ENCODE results near the gene KLHL2. TPM values are rescaled to one million over a fixed set of nuclear protein-coding genes. Genes with fewer than 3 reads are reported as not detected.
"Not testable (repeated sequence)": the region's sequence is repeated elsewhere in the genome, so short reads cannot be mapped to it uniquely, and the experiment has no call there.

KLHL2 gene
- total RNA-seq, 1 donor from 2014 or later = 8.4 TPM

DNA sequence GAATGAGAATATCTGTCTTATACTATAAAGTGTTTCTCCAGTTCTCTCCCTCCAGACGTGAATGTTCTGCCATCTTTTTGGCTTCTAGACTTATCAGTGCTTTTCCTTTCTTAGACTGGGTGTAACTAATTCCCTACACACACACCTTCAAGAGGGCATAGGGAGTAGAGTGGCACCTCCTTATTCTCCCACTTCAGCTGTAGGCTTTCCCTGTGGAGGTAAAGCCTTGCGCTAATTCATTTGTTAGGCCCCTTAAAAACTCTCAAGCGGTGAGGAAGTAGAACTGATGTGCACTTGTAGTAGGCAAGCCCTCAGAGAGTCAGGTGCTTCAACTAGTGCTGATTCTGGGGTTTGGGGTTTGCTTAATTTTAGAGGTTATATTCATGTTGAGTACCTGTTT, 10.0 kb downstream of the KLHL2 start:
- Histone ChIP-seq H3K36me3 (no peaks in the 10 kb centered on the region), H3K27ac (replicated peaks) (no peak overlapping the region), H3K9me3 (replicated peaks) (no peaks in the 10 kb centered on the region), H3K4me1 (peaks cover 32% of the 10 kb centered on the region), H3K27me3 (ENCODE audit: low read depth) (no peaks in the 10 kb centered on the region), H3K4me3 (no peak overlapping the region)
- intact Hi-C loops (cut with micrococcal nuclease) = no loop called here
- TF ChIP-seq, protein P1, sequence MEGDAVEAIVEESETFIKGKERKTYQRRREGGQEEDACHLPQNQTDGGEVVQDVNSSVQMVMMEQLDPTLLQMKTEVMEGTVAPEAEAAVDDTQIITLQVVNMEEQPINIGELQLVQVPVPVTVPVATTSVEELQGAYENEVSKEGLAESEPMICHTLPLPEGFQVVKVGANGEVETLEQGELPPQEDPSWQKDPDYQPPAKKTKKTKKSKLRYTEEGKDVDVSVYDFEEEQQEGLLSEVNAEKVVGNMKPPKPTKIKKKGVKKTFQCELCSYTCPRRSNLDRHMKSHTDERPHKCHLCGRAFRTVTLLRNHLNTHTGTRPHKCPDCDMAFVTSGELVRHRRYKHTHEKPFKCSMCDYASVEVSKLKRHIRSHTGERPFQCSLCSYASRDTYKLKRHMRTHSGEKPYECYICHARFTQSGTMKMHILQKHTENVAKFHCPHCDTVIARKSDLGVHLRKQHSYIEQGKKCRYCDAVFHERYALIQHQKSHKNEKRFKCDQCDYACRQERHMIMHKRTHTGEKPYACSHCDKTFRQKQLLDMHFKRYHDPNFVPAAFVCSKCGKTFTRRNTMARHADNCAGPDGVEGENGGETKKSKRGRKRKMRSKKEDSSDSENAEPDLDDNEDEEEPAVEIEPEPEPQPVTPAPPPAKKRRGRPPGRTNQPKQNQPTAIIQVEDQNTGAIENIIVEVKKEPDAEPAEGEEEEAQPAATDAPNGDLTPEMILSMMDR (IDR thresholded peaks at IDR 0.05; ENCODE audit: borderline replicate concordance) = no peak
- DNase-seq = no peak

DNA sequence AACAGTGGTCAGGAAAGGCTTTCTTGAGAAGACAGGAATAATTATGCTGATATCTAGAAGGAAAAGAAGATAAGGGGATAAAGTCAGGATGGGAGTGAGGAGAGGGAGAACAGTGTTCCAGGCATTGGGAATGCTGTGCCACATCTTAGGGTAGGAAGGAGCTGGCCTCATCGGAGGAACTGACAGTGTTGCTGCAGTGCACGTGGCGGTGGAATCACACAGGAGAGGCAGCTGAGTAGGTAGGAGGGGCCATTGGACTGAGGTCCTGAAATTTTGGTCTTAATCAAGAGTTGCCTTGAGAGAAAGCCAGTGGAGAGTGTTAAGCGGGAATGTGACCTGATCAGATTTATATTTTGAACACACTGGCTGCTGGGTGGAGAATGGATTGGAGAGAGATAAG, 13.9 kb downstream of the KLHL2 start:
- peaks cover 34% of the 10 kb centered on the region for H3K4me1 ChIP-seq
- H3K9me3 ChIP-seq (replicated peaks); DNase-seq; intact Hi-C loops (cut with micrococcal nuclease); H3K27me3 ChIP-seq (ENCODE audit: low read depth); H3K4me3 ChIP-seq; H3K36me3 ChIP-seq: not testable (repeated sequence)
- H3K27ac ChIP-seq (replicated peaks) = peak overlapping the region; percentile 75

DNA sequence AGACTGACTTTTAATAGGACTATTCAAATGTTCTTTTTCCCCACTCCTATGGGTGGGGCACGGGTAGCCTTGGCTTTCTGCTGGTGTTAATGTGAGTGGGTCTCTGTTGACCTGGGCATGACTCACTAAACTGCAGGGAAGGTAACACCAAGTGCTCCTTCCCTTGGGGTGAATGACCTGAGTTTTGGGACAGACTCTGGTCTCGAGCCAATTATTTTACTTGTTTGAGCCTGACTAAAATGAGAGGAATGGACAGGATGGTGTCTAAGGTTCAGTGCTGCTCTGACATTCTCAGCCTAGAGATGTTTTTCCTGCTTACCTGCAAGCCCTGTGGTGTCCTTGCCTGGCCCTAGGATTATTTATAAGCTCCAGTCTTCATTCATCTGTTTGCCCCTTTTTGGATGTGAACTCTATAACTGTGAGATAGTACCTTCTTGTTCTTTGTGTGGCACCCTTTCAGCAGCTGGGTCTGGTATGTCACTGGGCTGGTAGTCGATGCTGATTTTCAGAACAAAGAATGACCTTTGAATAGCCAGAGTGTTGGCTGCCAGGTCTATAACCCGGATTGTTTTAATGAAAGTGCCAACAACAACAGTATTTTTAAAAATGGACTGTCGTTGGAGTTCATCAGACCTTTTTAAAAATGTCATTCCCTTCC, 14.8 kb downstream of the KLHL2 start:
- not testable (repeated sequence) for H3K4me3 ChIP-seq

DNA sequence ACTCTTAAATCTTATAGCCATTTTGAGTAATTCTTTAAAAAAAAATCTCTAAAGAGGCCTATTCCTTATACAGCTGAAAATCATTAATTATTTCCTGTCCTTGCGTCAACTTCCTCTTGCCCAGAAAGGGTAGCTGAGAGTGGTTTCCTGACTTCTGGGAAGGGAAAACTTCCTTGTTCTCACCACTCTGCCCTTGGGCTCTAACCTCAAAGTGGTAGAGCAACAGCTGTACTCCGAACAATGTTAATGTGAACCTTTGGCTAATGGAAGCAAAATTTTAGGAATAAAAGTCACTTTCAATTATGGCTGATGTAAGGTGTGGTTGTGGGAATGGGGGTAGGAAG, 15.3 kb downstream of the KLHL2 start:
- H3K9me3 ChIP-seq (replicated peaks) = no peaks in the 10 kb centered on the region
- no peak overlapping the region for H3K4me3 ChIP-seq
- no peaks in the 10 kb centered on the region for H3K36me3 ChIP-seq
- DNase-seq = no peak
- TF ChIP-seq, protein P1 (IDR thresholded peaks at IDR 0.05; ENCODE audit: borderline replicate concordance) = no peak
- H3K27me3 ChIP-seq (ENCODE audit: low read depth) = no peaks in the 10 kb centered on the region
- intact Hi-C loops (cut with micrococcal nuclease) = no loop called here
- H3K27ac ChIP-seq (replicated peaks) = peak overlapping the region; percentile 75
- peaks cover 33% of the 10 kb centered on the region for H3K4me1 ChIP-seq

More for the DNA sequence above, 14.8 kb downstream of the KLHL2 start:
- Histone ChIP-seq H3K27ac (replicated peaks) (peak overlapping the region; percentile 75), H3K4me1 (peaks cover 33% of the 10 kb centered on the region)
- DNase-seq; H3K9me3 ChIP-seq (replicated peaks); H3K36me3 ChIP-seq; intact Hi-C loops (cut with micrococcal nuclease); H3K27me3 ChIP-seq (ENCODE audit: low read depth): not testable (repeated sequence)

DNA sequence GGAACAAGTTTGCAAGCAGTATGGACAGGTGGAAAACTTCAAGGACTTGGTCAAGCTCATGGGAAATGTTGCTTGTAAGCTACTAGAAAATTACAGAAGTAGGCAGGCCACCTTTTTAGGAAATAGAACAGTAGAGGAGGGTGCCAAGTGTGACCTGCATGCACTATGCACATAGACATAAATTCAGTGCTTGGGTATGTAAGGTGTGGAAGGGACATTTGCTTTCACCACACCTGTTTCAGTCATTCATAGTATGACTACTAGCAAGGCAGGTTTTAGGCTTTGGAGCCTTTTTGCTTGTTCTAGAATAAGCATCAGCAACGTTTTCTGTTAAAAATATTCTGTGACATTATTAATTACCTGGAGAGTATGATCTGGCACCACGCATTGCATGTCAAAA, 20.0 kb downstream of the KLHL2 start:
- H3K27me3 ChIP-seq (ENCODE audit: low read depth); H3K36me3 ChIP-seq; DNase-seq; H3K27ac ChIP-seq (replicated peaks); H3K4me3 ChIP-seq; intact Hi-C loops (cut with micrococcal nuclease); H3K9me3 ChIP-seq (replicated peaks): not testable (repeated sequence)
- peaks cover 19% of the 10 kb centered on the region for H3K4me1 ChIP-seq

DNA sequence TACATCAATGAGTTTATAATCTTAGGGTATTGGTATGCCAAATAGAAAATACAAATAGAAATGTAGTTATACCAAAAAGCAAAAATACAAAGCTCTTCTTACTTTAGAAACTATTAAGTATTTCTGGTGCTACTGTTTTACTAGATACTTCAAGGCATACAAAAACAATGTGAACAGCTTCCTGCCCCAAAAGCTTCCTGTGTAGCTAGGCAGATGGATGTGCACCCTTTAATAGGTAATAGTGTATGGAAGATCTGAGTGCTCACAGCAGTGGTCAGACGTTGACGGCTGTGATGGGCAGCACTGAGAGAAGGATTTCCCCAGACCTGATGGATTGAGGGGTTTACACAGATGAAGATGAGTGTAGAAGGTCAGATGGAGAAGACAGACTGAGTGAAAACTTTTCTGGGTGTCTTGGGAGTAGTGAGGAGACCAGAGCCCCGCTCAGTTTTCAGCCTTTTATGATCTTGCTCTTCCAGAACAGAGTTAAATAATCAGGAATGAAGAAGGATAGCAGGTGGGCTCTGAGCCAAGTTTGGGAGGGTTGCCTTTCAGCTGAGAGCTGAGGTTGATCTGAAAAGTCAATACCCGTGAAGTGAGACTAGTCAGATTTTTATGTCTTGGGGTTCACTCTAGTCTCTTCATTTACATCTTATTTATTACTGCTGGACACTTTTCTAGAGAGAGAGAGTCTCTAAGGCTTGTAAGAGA, 22.3 kb downstream of the KLHL2 start:
- H3K27ac ChIP-seq (replicated peaks); DNase-seq; intact Hi-C loops (cut with micrococcal nuclease); H3K4me3 ChIP-seq; H3K4me1 ChIP-seq; H3K27me3 ChIP-seq (ENCODE audit: low read depth); H3K9me3 ChIP-seq (replicated peaks); H3K36me3 ChIP-seq: not testable (repeated sequence)

DNA sequence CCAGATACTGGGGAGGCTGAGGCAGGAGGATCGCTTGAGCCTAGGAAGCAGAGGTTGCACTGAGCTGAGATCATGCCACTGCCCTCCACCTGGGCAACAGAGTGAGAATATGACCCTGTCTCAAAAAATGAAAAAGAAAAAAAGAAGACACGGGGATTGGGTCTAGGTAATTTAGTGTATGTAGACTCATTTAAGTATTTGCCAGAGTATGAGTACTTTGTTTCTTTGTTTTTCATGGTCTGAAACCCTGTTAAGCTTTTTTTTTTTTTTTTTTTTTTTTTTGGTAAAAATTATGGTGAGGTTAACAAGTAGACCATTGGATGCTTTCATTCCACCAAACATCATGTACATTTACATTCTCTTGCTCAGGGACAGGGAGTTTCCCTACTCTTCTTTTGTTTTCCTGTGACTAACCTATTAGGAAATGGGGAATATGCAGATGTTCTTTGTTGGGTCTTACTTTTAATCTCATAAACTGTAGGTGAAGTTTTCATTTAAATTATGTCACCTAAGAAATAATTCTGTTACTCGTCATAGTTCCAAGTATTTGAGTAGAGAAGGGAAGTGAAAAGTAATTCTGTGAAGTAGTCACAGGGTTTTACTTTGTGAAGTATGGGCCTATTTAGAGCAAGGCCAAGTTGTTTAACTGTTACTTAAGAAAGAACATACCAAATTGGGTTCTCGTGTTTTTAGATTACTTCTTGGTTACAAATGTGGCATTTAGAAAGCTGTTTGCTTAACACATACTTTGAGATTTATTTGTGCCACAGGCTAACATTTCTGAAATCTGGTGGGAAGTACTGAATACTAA, 25.5 kb downstream of the KLHL2 start:
- H3K9me3 ChIP-seq (replicated peaks); H3K27ac ChIP-seq (replicated peaks); intact Hi-C loops (cut with micrococcal nuclease); H3K4me3 ChIP-seq; H3K4me1 ChIP-seq; H3K27me3 ChIP-seq (ENCODE audit: low read depth); DNase-seq; H3K36me3 ChIP-seq: not testable (repeated sequence)

DNA sequence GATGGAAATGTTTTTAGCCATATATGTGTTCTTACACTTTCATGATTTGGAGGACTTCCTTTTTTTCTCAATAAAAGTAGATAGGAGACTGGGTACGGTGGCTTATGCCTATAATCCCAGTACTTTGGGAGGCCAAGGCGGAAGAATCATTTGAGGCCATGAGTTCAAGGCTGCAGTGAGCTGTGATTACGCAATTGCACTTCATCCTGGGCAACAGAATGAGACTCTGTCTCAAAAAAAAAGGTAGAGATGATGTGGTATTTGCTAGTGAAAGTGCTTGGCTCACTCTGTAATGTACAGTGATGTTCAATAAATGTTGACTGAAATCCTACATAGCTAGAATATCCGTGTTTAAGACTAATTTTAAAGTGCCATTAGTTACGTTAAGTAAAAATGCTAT, 27.4 kb downstream of the KLHL2 start:
- no peaks in the 10 kb centered on the region for H3K9me3 ChIP-seq (replicated peaks)
- TF ChIP-seq, protein P1 (IDR thresholded peaks at IDR 0.05; ENCODE audit: borderline replicate concordance) = no peak
- H3K27ac ChIP-seq (replicated peaks) = no peak overlapping the region
- H3K36me3 ChIP-seq = no peaks in the 10 kb centered on the region
- no peak for DNase-seq
- H3K27me3 ChIP-seq (ENCODE audit: low read depth) = no peaks in the 10 kb centered on the region
- H3K4me1 ChIP-seq = peaks cover 3% of the 10 kb centered on the region
- intact Hi-C loops (cut with micrococcal nuclease) = no loop called here
- no peak overlapping the region for H3K4me3 ChIP-seq

DNA sequence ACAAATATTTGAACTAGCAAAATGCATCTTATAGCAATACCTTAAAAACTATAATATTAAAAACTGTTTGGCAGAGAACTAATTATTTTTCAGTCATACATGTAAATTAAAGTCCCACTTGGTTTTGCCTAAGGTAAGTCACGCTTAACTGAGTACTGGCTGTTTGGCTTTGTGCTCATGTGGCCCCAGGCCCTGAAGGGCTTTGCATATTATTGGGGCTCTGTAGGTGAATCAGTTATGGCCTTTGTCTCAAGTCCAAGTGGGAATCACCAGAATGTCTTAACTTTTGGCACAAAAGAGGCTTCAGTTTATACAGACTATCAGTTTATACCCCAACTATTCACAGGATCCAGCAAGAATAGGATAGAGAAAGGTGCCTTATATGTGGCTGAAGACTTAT, 29.5 kb downstream of the KLHL2 start:
- H3K9me3 ChIP-seq (replicated peaks); H3K27me3 ChIP-seq (ENCODE audit: low read depth); intact Hi-C loops (cut with micrococcal nuclease); H3K4me1 ChIP-seq; H3K4me3 ChIP-seq; DNase-seq; H3K27ac ChIP-seq (replicated peaks); H3K36me3 ChIP-seq: not testable (repeated sequence)

DNA sequence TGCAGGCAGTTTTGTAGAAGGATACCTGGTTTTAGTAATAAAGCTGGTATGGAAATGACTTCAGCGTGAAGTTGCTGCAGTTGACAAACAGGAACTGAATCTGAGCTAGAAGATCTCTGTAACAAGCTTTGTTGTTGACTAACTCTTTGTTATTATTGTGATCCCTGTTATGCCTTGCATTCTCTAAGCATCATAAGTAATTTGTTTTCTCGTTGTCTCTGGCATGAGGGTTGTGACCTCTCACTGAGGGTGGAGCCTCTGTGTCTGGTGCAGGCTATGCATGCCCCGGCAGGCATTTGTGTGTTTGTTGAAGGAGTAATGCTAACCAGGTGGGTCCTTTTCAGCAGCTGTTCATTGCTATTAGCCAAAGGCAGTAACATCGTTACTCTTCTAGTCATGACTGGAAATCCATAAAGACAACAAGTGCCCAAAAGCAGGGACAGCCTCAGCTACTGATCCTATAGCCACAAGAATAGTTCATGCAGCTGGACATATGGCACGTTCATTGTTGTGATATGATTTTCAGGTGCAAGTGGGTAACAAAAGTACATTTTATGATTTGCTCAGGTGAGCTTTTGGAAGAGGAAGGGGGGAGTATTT, 30.8 kb downstream of the KLHL2 start:
- H3K4me1 ChIP-seq; H3K27me3 ChIP-seq (ENCODE audit: low read depth); H3K27ac ChIP-seq (replicated peaks); H3K4me3 ChIP-seq; H3K9me3 ChIP-seq (replicated peaks); DNase-seq; H3K36me3 ChIP-seq; intact Hi-C loops (cut with micrococcal nuclease): not testable (repeated sequence)

Measured in left ventricle myocardium inferior (tissue), 1 donor.